Stomach smooth muscle (tissue), 2 donors: ENCODE results near the gene DHODH.
"Not testable (repeated sequence)": the region's sequence is repeated elsewhere in the genome, so short reads cannot be mapped to it uniquely, and the experiment has no call there.

Experiments
- H3K27ac ChIP-seq: one replicate; pipeline ENCODE4 v1.7.0; 2013; ENCODE audit warnings: mild to moderate bottlenecking, low read length, inconsistent platforms
- H3K27me3 ChIP-seq, 2 donors: one replicate each; pipeline ENCODE4 v1.7.0; 2013; ENCODE audit warnings: low read length in 2 of 2; ENCODE audit not compliant: insufficient read depth in 2 of 2, control insufficient read depth in 1 of 2
- H3K36me3 ChIP-seq, 2 donors: one replicate each; pipeline ENCODE4 v1.7.0; 2013; ENCODE audit warnings: low read length in 2 of 2; ENCODE audit not compliant: control insufficient read depth in 2 of 2, insufficient read depth in 2 of 2
- H3K4me1 ChIP-seq: one replicate; pipeline ENCODE4 v1.7.0; 2013; ENCODE audit warnings: low read length; ENCODE audit not compliant: control insufficient read depth, insufficient read depth
- H3K4me3 ChIP-seq, 2 donors: one replicate each; pipeline ENCODE4 v1.7.0; 2013; ENCODE audit warnings: low read length in 2 of 2
- H3K9ac ChIP-seq, 2 donors: one replicate each; pipeline ENCODE4 v1.7.0; 2013; ENCODE audit warnings: low read length in 2 of 2, mild to moderate bottlenecking in 1 of 2
- H3K9me3 ChIP-seq, 2 donors: one replicate each; pipeline ENCODE4 v1.7.0; 2013; ENCODE audit warnings: low read length in 2 of 2; ENCODE audit not compliant: control insufficient read depth in 2 of 2
- donor health status: healthy.
- donor health status: Pancreatic carcinoma.

DHODH gene

DNA sequence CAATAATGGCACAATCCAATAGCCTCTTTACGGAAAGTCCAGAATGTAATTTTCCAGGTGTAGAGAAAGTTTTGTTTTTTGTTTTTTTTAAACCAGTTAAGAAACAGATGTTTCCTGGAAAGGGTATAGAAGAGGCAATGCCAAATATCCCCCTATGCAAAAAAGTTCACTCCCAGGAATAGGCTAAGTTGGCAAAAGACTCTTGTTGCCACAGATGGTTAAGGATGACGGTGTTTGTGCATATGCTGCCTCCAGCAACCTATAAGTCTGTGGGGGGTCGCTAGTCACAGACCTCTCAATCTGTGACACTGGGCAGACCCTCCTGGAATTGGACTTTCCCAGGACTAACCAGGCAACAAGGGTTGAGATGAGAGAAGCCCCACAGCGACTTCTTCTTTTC is 24.9 kb downstream of the DHODH start:
- peaks cover 4 to 5% of the 10 kb centered on the region in 2 donors for H3K36me3 ChIP-seq

DNA sequence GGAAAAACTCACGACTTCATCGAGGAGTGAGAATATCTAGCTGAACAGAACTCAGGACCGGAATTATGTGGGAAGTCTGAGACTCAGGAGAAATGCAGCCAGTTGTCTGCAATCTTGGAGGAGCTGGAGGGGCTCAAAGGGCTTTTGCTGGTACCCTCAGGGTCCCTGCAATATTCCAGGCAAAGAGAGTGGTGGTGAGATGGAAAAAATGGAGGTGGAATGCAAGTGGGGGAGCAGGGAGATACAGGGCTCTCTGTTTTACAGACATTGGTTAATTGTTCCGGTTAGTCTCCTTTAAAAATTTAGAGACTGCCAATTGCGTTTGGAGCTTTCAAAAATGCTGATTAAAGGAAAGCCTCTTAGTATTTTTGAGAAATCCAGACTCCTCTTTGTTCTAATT is 27.6 kb downstream of the DHODH start:
- Histone ChIP-seq H3K4me1 (no peaks in the 10 kb centered on the region), H3K27ac (no peak overlapping the region), H3K36me3 (peaks cover 4 to 5% of the 10 kb centered on the region in 2 donors), H3K4me3 (no peak overlapping the region), H3K9ac (no peak overlapping the region), H3K9me3 (no peaks in the 10 kb centered on the region), H3K27me3 (no peaks in the 10 kb centered on the region)

More for the DNA sequence above, 24.9 kb downstream of the DHODH start:
- no peaks in the 10 kb centered on the region for H3K27me3 ChIP-seq
- no peak overlapping the region for H3K4me3 ChIP-seq
- no peak overlapping the region for H3K9ac ChIP-seq
- no peak overlapping the region for H3K27ac ChIP-seq
- no peaks in the 10 kb centered on the region for H3K4me1 ChIP-seq
- H3K9me3 ChIP-seq, result no peaks in the 10 kb centered on the region

DNA sequence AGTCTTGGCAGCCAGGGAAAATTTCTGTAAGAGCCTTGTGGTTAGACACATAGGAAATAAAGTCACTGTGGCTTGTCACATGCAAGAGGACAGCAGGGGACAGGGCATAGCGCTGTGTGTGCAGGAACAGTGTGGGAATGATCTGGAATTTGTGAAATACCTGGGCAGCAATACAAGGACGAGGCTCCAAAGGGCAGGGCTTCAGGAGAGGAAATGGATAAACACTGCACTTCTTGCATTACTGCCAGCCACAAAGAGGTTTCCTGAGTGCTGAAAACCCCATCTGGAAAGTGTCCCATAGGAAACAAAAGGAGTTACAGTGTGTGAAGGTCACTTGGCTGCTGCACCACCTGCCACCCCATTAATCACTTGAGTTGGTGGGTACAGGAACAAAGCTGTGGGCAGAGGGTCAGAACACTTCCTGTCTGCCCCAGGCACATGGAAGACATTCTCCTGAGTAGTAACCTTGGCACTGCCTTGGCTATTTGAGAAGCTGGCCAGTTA is 33.7 kb downstream of the DHODH start:
- H3K27ac ChIP-seq, result no peak overlapping the region
- no peaks in the 10 kb centered on the region for H3K27me3 ChIP-seq
- H3K36me3 ChIP-seq, result peaks cover 3 to 11% of the 10 kb centered on the region in 2 donors
- no peaks in the 10 kb centered on the region for H3K9me3 ChIP-seq
- peaks cover 9% of the 10 kb centered on the region for H3K4me1 ChIP-seq
- no peak overlapping the region for H3K9ac ChIP-seq
- H3K4me3 ChIP-seq, result no peak overlapping the region

DNA sequence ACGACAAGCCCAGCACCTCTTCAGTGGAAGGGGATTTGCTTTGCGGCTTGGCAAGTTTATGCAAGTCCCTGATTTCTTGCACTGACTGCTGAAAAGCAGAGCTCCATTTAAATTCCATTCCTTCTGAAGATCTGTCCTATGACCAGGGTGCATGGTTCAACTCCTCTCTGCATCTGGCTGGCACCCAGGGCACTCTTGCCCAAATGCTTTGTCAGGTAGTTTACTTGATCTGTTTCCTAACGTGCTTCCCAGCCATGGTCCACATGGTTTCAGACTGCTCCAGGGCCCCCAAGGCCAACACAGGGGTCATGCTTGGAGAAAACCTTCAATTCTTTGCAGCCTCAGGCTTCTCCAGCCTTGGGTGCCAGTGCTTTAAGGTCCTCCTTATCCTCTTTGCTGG is 34.5 kb downstream of the DHODH start:
- Histone ChIP-seq H3K27ac (no peak overlapping the region), H3K9me3 (no peaks in the 10 kb centered on the region), H3K4me1 (peaks cover 9% of the 10 kb centered on the region), H3K4me3 (peak overlapping the region in 1 of 2 donors; percentile 20), H3K9ac (no peak overlapping the region), H3K36me3 (peaks cover 3 to 11% of the 10 kb centered on the region in 2 donors), H3K27me3 (no peaks in the 10 kb centered on the region)

DNA sequence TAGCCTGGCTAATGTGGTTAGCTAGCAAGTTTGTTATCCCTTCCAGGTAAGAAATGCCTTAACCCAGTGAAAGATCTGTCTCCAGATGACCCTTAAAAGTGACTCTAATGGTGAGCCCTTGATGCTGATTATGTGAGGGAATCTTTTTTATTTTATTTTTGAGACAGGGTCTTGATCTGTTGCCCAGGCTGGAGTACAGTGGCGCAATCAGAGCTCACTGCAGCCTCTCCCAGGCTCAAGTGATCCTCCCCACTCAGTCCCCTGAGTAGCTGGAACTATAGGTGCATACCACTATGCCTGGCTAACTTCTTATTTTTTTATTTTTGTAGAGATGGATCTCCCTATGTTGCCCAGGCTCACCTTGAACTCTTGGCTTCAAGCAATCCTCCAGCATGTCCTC is 35.0 kb downstream of the DHODH start:
- H3K9ac ChIP-seq, result no peak overlapping the region
- H3K9me3 ChIP-seq, result no peaks in the 10 kb centered on the region
- H3K27me3 ChIP-seq, result no peaks in the 10 kb centered on the region
- H3K36me3 ChIP-seq, result peaks cover 3 to 11% of the 10 kb centered on the region in 2 donors
- H3K4me1 ChIP-seq, result peaks cover 9% of the 10 kb centered on the region
- H3K4me3 ChIP-seq, result no peak overlapping the region
- H3K27ac ChIP-seq, result no peak overlapping the region

DNA sequence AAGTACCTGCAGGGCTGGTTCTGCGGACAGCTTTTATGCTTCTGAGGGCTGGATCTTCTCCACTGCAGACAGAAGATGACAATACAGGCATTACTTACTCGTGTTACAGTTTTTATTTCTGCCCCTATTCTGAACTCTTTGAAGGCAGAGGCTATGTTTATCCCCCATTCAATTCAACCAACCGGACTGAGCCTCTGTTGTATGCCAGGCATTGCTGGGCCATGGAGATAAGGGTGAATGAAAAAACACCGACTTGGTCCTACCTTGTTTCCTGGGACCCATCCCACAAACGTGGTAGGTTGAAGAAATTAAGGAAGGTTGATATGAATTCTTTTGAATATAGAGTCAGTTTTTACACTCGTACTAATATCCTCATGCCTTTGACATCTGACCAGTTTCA is 35.8 kb downstream of the DHODH start:
- Histone ChIP-seq H3K9me3 (no peaks in the 10 kb centered on the region), H3K4me3 (no peak overlapping the region), H3K9ac (no peak overlapping the region), H3K36me3 (peaks cover 3 to 11% of the 10 kb centered on the region in 2 donors), H3K27me3 (no peaks in the 10 kb centered on the region), H3K27ac (no peak overlapping the region), H3K4me1 (peaks cover 9% of the 10 kb centered on the region)

DNA sequence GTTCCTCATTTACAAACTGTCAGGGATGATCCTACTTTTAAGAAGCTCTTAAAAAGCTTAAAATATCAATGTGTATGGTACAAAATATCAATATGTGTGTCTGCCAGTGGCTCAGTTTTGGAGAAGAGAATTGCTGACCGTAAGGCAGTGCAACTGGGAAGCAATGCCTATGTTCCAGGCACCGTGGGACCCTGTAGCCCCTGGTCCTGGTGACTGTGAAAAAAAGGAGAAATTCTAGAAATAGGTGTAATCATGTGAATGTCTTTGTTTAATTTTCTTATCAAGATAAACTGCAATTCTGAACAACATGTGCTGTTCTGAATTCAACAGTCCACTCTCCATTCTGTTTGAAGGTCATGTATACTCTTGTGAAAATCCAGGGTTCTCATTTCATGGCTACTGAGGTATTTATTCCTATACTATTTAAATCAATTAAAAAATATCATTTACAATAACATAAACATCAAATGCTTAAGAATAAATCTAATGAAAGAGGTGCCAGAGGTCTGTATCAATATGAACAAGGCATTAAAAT is 36.3 kb downstream of the DHODH start:
- H3K4me3 ChIP-seq, result no peak overlapping the region
- H3K9ac ChIP-seq, result no peak overlapping the region
- H3K36me3 ChIP-seq, result peaks cover 3 to 11% of the 10 kb centered on the region in 2 donors
- H3K4me1 ChIP-seq, result peaks cover 9% of the 10 kb centered on the region
- no peak overlapping the region for H3K27ac ChIP-seq
- H3K27me3 ChIP-seq, result no peaks in the 10 kb centered on the region
- no peaks in the 10 kb centered on the region for H3K9me3 ChIP-seq

DNA sequence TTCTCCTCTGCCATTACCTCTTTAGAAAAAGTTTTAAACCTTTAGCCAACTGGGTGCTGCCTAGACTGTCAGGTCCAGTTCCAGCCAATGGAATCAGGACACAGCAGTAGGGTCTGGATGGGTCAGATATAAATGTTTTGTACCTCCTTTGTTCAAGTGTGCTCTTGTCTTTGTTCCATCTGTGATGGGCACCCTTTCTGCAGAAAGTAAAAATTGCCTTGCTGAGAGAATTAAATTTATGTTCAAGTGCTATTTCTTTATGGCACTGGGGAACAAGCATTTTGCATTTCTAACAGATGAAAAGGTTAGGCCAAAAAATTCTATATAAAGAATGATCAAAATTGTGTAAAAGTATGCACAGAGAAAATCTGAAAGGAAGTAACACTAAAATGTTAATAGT is 40.6 kb downstream of the DHODH start:
- Histone ChIP-seq H3K4me3 (no peak overlapping the region), H3K27me3 (no peaks in the 10 kb centered on the region), H3K27ac (no peak overlapping the region), H3K9ac (no peak overlapping the region), H3K36me3 (no peaks in the 10 kb centered on the region), H3K4me1 (no peaks in the 10 kb centered on the region), H3K9me3 (no peaks in the 10 kb centered on the region)

DNA sequence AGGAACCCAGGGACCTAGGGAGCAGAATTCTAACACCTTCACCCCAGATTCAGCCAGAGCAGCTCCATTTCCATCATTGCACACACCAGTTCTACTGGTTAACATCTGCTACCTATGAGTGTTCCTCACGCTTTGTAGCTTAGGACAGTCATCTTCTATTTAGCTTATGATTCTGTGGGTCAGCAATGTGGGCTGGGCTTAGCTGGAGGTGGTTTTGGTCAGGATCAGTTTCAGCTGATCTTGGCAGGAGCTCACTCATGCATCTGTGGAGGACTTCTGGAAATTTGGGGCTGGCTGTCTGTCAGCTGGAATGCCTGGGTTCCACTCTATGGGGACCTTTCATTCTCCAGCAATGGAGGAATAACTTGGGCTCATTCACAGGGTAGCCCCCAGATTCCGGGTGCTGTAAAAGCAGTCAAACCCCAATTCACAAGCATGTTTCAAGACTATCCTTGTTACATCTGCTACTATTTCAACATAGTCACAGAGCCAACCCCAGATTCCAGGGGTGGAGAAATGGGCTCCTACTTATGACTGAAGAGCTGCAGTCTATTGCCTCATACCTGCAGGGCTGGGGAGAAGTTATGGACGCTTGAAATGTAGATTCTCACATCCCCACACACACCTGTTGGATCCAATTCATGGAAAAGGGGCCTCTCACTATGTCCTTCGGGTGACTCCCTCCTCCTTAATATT is 42.4 kb downstream of the DHODH start:
- Histone ChIP-seq H3K4me3 (no peak overlapping the region), H3K9me3 (no peaks in the 10 kb centered on the region), H3K27ac (no peak overlapping the region), H3K27me3 (no peaks in the 10 kb centered on the region), H3K36me3 (no peaks in the 10 kb centered on the region), H3K9ac (no peak overlapping the region), H3K4me1 (no peaks in the 10 kb centered on the region)

DNA sequence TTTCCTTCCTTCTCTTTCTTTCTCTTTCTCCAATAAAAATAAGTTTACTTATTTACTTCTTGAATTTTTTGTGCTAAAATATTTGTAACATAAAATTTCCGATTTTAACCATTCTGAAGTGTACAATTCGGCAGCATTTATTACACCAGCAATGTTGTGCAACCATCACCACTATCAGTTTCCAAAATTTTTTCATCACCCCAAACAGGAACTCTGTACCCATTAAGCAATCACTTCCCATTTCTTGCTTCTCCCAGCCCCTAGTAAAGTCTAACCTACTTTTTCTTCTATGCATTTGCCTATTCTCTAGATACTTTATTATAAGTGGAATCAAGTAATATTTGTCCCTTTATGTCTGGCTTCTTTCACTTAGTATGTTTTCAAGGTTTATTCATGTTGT is 43.3 kb downstream of the DHODH start:
- no peaks in the 10 kb centered on the region for H3K27me3 ChIP-seq
- H3K27ac ChIP-seq, result no peak overlapping the region
- H3K9me3 ChIP-seq, result no peaks in the 10 kb centered on the region
- no peaks in the 10 kb centered on the region for H3K4me1 ChIP-seq
- no peak overlapping the region for H3K9ac ChIP-seq
- H3K36me3 ChIP-seq, result no peaks in the 10 kb centered on the region
- no peak overlapping the region for H3K4me3 ChIP-seq

DNA sequence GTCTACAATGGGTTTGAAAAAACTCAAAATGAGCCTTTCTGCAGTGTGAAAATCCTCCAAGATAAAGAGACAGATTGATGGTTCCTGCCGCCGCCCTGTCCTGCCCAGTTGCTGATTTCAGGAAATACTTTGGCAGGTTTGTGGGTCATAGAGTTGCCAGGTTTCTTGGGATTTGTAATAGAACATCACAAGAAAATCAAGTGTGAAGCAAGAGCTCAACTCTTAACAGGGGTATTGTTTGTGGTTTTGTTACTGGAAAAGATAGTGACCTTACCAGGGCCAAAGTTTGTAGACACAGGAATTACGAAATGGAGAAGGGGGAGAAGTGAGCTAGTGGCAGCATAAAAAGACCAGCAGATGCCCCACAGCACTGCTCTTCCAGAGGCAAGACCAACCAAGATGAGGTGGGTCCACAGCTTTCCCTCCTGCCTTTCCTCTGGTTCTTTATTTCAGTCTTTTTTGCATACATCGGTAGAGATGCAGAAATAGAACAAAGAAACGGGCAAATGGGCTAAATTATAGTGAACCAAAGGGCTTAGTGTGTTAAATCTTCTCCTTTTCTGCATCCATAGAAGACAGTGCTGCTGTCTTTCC is 45.8 kb downstream of the DHODH start, which contains the start of gene HP:
Gene HP, plus strand, starts transcription at position 252 of the 594 bp plus-strand sequence. Its CDS starts 148 bp downstream, at position 400.
- not testable (repeated sequence) for H3K27me3 ChIP-seq, H3K9me3 ChIP-seq, H3K9ac ChIP-seq, H3K36me3 ChIP-seq, H3K4me3 ChIP-seq, H3K27ac ChIP-seq, H3K4me1 ChIP-seq
